ENCODE results near the gene KRT35.
A peak's percentile ranks its signal among the peaks of the same experiment; 100 is the strongest.

Gene KRT35

GRCh38 chr17:41486809-41487530 lies 6.0 kb upstream of the KRT35 start:
- H3K4me3 ChIP-seq (replicated peaks; ENCODE audit: low read depth, low read length): no peak overlapping the region
- TF ChIP-seq, protein P1, sequence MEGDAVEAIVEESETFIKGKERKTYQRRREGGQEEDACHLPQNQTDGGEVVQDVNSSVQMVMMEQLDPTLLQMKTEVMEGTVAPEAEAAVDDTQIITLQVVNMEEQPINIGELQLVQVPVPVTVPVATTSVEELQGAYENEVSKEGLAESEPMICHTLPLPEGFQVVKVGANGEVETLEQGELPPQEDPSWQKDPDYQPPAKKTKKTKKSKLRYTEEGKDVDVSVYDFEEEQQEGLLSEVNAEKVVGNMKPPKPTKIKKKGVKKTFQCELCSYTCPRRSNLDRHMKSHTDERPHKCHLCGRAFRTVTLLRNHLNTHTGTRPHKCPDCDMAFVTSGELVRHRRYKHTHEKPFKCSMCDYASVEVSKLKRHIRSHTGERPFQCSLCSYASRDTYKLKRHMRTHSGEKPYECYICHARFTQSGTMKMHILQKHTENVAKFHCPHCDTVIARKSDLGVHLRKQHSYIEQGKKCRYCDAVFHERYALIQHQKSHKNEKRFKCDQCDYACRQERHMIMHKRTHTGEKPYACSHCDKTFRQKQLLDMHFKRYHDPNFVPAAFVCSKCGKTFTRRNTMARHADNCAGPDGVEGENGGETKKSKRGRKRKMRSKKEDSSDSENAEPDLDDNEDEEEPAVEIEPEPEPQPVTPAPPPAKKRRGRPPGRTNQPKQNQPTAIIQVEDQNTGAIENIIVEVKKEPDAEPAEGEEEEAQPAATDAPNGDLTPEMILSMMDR (IDR thresholded peaks at IDR 0.05; ENCODE audit: low read length, missing control alignments): peak; percentile 48
- DNase-seq (ENCODE audit: low read depth): no peak

- no peak for DNase-seq (ENCODE audit: low read depth)
- TF ChIP-seq, protein P1 (IDR thresholded peaks at IDR 0.05; ENCODE audit: low read length, missing control alignments): no peak
- H3K4me3 ChIP-seq (replicated peaks; ENCODE audit: low read depth, low read length): no peak overlapping the region
Measured at GRCh38 chr17:41486316-41486715, 5.4 kb upstream of the KRT35 start.

- DNase-seq (ENCODE audit: low read depth): no peak
- TF ChIP-seq, protein P1 (IDR thresholded peaks at IDR 0.05; ENCODE audit: low read length, missing control alignments): no peak
- no peak overlapping the region for H3K4me3 ChIP-seq (replicated peaks; ENCODE audit: low read depth, low read length)
Measured at GRCh38 chr17:41484920-41485904, 4.3 kb upstream of the KRT35 start.

- H3K4me3 ChIP-seq (replicated peaks; ENCODE audit: low read depth, low read length): no peak overlapping the region
- TF ChIP-seq, protein P1 (IDR thresholded peaks at IDR 0.05; ENCODE audit: low read length, missing control alignments): no peak
- no peak for DNase-seq (ENCODE audit: low read depth)
Measured at GRCh38 chr17:41483991-41484826, 3.3 kb upstream of the KRT35 start.

GRCh38 chr17:41483531-41483930 lies 2.6 kb upstream of the KRT35 start:
- no peak for DNase-seq (ENCODE audit: low read depth)
- no peak overlapping the region for H3K4me3 ChIP-seq (replicated peaks; ENCODE audit: low read depth, low read length)
- TF ChIP-seq, protein P1 (IDR thresholded peaks at IDR 0.05; ENCODE audit: low read length, missing control alignments): no peak

DNA sequence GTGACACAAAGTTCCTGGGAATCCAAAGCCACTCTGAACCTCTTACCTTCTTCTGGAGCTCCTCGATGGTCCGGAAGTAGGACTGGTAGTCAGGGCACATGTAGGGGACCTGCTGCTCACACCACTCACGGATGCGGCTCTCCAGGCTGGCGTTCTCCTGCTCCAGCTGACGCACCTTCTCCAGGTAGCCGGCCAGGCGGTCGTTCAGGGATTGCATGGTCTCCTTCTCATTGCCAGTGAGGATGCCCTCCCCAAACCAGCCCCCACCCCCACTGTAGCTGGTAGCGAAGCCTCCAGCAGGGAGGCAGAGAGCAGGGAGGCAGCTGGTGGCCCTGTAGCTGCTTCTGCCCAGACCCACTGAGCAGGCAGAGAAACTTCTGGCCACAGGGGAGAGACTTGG lies 370 bp downstream of the KRT35 start:
- H3K4me3 ChIP-seq (replicated peaks; ENCODE audit: low read depth, low read length): no peak overlapping the region
- TF ChIP-seq, protein P1 (IDR thresholded peaks at IDR 0.05; ENCODE audit: low read length, missing control alignments): no peak
- no peak for DNase-seq (ENCODE audit: low read depth)
